A673 (cell line): ENCODE measurements around the gene C1orf198.

Source experiments
- CTCF ChIP-seq: fragments of 300-800, 200-600 bp; sonication (generic); conservative IDR thresholded peaks from 2 replicates; pipeline ENCODE4 v1.5.1; 2017; ENCODE audit warnings: low read depth, mild to moderate bottlenecking, antibody characterized with exemption, low read length, moderate library complexity, mixed read lengths
- EZH2 ChIP-seq: fragments of 200-600 bp; sonication (generic); IDR thresholded peaks from 2 replicates; pipeline ENCODE4 v1.6.1; 2017; ENCODE audit warnings: borderline replicate concordance, low read depth, mild to moderate bottlenecking, mixed read lengths, antibody characterized with exemption, low read length; ENCODE audit not compliant: poor library complexity, severe bottlenecking

GRCh38 chr1:230898144-230898543 is 29.8 kb upstream of the C1orf198 start:
- TF ChIP-seq CTCF (no peak), EZH2 (no peak)
